GM11168 (cell line): Measurements from ENCODE around the gene EHD3.

ENCODE experiments used
- in situ Hi-C: fragments of 300-500 bp; cut with MboI; formaldehyde crosslinking; loops from one replicate; pipeline ENCODE4 v1.12.0; 2022; ENCODE audit warnings: low sequenced_read_pairs; ENCODE audit not compliant: unreplicated experiment

The EHD3 gene

GRCh38 chr2:31208240-31208639 is 25.7 kb upstream of the EHD3 start:
- in situ Hi-C loops: loop anchor here (10.0 kb wide), 1 partner anchor 77 kb away; no protein-coding TSS in a partner anchor

- in situ Hi-C loops: no loop called here
These were observed 21.0 kb upstream of the EHD3 start for GRCh38 chr2:31212659-31213600.

- in situ Hi-C loops: no loop called here
These were observed 20.1 kb upstream of the EHD3 start for GRCh38 chr2:31213601-31214443.

- in situ Hi-C loops: no loop called here
These were observed 19.5 kb upstream of the EHD3 start for GRCh38 chr2:31214444-31214915.

GRCh38 chr2:31216734-31217133 is 17.2 kb upstream of the EHD3 start:
- in situ Hi-C loops: no loop called here

GRCh38 chr2:31217465-31218200 is 16.3 kb upstream of the EHD3 start, which contains the start of gene CAPN14:
Gene CAPN14, minus strand, starts transcription at chr2:31217515. Its CDS starts 12,068 bp downstream, at chr2:31205447.
- in situ Hi-C loops: no loop called here

- in situ Hi-C loops: no loop called here
These were observed 14.6 kb upstream of the EHD3 start for GRCh38 chr2:31219131-31219969.

- in situ Hi-C loops: no loop called here
These were observed 12.4 kb upstream of the EHD3 start for GRCh38 chr2:31221544-31221943.

- in situ Hi-C loops: no loop called here
These were observed 11.9 kb upstream of the EHD3 start for GRCh38 chr2:31222071-31222470.

- in situ Hi-C loops: no loop called here
These were observed 10.9 kb upstream of the EHD3 start for GRCh38 chr2:31223026-31223425.

- in situ Hi-C loops: no loop called here
These were observed 10.2 kb upstream of the EHD3 start for GRCh38 chr2:31223749-31224148.

- in situ Hi-C loops: no loop called here
These were observed 7.7 kb upstream of the EHD3 start for GRCh38 chr2:31226266-31226665.

GRCh38 chr2:31227110-31227509 is 6.8 kb upstream of the EHD3 start:
- in situ Hi-C loops: no loop called here

- in situ Hi-C loops: no loop called here
These were observed 6.2 kb upstream of the EHD3 start for GRCh38 chr2:31227711-31228125.

GRCh38 chr2:31228717-31229116 is 5.2 kb upstream of the EHD3 start:
- in situ Hi-C loops: no loop called here

GRCh38 chr2:31230751-31231150 is 3.2 kb upstream of the EHD3 start:
- in situ Hi-C loops: no loop called here

GRCh38 chr2:31231571-31232302 is 2.2 kb upstream of the EHD3 start:
- in situ Hi-C loops: no loop called here

- in situ Hi-C loops: no loop called here
These were observed 1.4 kb upstream of the EHD3 start for GRCh38 chr2:31232586-31232985.

- in situ Hi-C loops: no loop called here
These were observed 721 bp upstream of the EHD3 start for GRCh38 chr2:31233231-31233630.
